NCI-H2196 (cell line): ENCODE measurements around the gene AVPR2.
A peak's percentile ranks its signal among the peaks of the same experiment; 100 is the strongest.

Experiments
- DNase-seq: peaks from one replicate; lab custom pipeline; 2025; ENCODE audit not compliant: unreplicated experiment; lab: John Stamatoyannopoulos, UW

AVPR2 gene

DNA sequence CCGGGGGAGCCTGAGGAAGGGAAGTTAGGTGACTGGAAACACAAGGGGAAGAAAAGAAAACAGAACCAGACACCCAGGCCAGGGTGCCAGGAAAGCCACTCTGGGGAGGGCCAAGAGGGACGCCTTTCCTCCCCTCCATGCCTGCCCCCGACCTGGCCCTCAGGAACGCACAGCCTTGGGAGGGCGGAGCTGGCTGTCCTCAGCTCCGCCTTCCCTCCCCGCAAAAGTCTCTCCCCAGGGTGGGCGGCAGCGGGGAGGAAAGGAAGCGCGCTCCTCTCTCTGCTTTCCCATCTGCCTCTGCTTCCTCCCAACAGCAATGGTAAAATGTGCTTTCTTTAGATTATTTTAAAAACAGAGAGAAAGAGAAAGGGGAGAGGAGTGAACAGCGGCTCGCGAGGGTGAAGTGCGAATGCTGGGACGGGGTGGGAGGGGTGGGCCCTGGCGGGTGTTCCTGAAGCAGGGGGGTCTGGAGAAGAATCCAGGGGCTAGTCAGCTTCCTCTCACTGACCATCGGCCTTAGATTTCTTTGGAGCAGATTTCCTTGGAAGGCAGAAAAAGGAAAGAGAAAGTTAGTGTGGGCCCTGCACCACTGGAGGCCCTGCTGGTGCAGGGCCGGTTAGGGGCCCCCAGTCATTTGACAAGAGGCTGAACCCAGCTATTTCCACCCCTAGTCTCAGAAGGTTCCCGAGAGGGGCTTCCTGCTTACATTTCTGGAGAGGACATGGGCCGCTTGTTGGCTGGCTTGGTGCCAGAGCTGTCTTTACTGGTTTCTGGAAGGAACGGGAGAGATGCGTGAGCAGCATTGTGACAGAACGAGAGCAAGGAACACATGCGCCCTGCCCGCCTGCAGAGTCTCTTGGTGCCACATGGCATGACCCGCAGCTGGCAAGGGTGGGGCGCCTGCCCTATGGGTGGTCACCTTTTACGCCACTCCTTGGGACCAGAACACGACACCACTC is 44.7 kb downstream of the AVPR2 start:
- DNase-seq = no peak

DNA sequence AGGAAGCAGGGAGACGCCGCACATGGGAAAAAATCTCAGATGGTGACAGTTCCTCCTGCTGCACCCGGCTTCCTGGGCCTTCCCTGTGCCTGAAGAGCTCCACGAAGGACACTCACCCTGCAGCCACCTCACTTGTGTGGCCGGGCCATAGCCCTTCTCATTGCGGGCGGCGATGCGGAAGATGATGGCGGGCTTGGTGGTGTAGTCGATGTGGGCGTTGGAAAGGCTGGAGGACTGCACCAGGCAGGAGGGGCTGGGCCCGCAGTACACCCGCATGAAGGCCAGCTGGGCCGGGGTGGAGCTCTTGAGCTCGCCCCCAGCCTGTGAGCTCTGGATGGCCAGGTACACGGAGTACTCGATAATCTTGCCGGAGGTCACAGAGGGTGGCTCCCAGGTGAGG is 45.7 kb downstream of the AVPR2 start:
- no peak for DNase-seq

GRCh38 chrX:153951683-153952372 is 47.4 kb downstream of the AVPR2 start:
- no peak for DNase-seq

DNA sequence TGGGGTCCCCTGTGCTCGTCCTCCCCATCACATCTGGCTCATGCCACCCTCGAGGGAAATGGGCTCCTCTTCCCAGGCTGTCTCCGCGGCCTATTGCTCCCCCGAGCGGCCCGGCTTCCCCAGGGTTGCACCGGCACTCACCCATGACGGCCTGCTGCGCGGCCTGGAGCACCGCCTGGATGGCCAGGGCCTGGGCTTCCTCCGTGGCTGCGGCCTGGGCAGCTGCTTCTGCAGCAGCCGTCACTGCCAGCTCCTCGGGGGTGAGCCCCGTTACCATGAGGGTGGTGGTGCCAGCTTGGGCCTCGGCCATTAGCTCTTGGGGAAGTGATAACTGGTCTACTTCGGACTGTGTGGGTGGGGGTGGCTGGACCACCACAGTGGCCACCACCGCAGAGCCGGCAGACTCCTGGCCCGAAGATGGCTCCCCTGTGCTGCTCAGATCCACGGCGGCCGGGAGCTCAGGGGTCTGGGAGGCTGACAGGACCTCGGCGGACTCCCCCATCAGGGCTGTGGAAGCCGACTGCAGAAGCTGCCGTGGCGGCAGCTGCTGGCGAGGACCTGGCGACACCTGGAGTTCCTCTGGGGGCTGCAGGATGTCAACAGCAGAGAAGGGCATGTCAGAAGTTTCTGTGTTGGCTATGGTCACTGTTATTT is 48.0 kb downstream of the AVPR2 start:
- DNase-seq = no peak

DNA sequence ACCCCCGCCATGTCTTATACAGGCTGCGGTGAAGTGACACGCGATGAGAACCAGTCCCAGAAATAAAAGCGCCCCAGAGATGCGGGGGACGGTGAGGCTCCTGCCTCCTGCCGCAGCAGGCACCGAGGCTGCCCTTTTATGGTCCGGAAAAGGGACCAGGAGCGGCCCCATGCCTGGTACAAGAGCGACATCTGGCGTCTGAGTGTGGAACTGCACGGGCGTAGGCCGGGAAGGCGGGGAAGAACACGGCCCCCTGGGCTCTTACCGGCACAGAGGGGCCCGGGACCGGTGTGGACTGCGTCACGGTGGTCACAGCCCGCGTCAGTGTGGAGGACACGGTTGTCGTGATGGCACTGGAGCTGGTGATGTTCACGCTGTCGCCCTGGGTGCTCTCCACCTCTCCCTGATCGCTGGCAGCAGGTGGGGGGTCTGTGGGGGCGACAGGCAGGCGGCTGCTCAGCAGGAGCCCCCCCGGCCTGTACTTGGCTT is 48.9 kb downstream of the AVPR2 start:
- DNase-seq = peak; percentile 66

GRCh38 chrX:153953892-153954557 is 49.6 kb downstream of the AVPR2 start:
- no peak for DNase-seq

- no peak for DNase-seq
These were observed 50.2 kb downstream of the AVPR2 start for GRCh38 chrX:153954558-153955227.

GRCh38 chrX:153955228-153955732 is 50.8 kb downstream of the AVPR2 start:
- no peak for DNase-seq

DNA sequence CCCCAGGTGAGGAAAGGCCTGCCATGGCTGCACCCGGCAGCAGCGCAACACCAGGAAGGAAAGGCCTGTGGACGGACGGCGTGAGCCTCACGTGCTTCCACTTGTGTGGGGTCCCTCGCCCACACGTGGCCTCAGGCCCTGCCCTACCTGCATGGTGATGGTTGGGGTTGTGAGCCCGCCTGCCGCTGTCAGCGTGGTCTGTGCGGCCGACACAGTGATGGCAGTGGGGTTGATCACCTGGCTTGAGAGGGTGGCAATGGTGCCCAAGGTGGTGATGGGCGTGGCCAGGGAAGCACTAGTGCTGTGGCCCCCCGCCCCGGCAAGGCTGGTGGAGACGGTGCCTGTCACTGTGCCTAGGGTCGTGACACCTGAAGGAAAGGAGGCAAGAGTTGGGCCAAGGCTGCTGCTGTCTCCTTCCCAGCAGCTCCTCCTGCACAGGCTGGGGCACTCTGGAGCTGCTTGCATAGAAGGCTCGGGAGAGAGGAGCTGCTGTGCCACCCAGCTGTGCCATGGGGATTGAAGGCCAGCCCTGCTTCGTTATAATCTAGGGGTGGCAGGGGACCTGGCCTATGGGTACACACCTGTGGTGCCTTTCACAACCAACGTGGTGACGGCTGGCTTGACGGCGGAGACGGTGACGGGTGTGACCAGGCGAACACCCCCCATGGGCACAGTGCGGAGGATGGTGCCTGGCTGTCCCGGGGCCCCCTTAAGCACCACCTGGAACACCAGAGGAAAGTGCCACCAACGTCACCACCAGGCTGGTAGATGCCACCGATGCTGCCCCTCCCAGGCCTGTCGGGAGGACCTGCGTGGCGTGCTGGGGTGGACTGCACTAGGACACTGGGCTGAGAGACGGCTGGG is 51.8 kb downstream of the AVPR2 start:
- no peak for DNase-seq
